ENCODE results near the gene SEPTIN10. TPM values are rescaled to one million over a fixed set of nuclear protein-coding genes. Genes with fewer than 3 reads are reported as not detected.
A peak's percentile ranks its signal among the peaks of the same experiment; 100 is the strongest.

The SEPTIN10 gene
- total RNA-seq, 1 donor from 2014 or later: 160 TPM

DNA sequence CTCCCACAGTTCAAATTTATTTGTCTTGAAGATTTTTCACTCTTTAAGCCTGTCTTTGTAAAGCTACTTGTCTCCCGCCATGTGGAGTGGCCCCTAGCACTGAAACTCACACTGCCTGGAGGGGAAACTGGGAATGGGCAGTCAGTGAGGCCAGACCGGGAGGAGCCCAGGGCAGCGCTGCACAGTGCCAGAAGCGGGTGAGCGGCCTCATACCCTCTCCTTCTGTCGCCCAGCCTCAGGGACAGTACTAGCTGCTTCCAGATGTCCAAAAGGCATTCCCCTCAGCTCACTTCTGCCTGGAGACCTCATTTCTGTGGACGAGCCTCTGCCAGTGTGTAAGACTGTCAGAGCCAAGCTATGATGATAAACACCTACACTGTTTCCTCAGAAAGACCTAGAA, 79.9 kb downstream of the SEPTIN10 start:
- DNase-seq (ENCODE audit: low spot score): no peak
- H2AFZ ChIP-seq (replicated peaks): no peak overlapping the region
- no peak overlapping the region for H3K27ac Mint-ChIP-seq

DNA sequence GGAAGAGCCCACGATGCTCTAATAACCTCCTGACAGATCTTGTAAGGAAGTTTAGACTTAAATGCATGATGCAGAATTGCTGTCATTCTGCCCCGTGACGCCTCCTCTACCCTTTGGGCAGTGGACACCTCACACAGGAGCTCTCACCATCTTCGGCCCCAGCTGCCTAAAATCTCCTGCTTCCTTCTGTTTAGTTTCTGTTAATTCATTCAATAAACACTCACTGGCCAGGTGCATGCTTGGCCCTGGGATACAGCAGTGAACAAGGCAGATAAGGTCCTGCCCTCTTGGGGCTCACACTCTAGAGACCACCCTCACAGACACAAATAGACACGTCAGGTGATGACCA, 81.1 kb downstream of the SEPTIN10 start:
- Histone ChIP-seq H3K9me3 (ENCODE audit: low read depth) (no peaks in the 10 kb centered on the region), H3K4me2 (no peak overlapping the region), H3K4me3 (no peak overlapping the region), H3F3A (ENCODE audit: low read depth) (no peaks in the 10 kb centered on the region), H3K79me2 (ENCODE audit: low read depth) (no peaks in the 10 kb centered on the region), H2AFZ (replicated peaks) (no peak overlapping the region), H3K27ac (no peak overlapping the region), H4K20me1 (ENCODE audit: low read depth) (no peaks in the 10 kb centered on the region), H3K27me3 (no peaks in the 10 kb centered on the region), H3K4me1 (no peaks in the 10 kb centered on the region), H3K36me3 (no peaks in the 10 kb centered on the region), H3K9ac (no peak overlapping the region)
- peaks cover 5% of the 10 kb centered on the region for H3K27me3 Mint-ChIP-seq (ENCODE audit: insufficient read depth, low read depth)
- H3K4me1 Mint-ChIP-seq: peaks cover 17% of the 10 kb centered on the region
- no peak overlapping the region for H3K4me3 Mint-ChIP-seq
- H3K9me3 Mint-ChIP-seq: peaks cover 15% of the 10 kb centered on the region
- no peak for DNase-seq (ENCODE audit: low spot score)
- TF ChIP-seq EZH2phosphoT487 (IDR thresholded peaks at IDR 0.05) (no peak), EZH2 (IDR thresholded peaks at IDR 0.05) (no peak)
- TF ChIP-seq, protein P1, sequence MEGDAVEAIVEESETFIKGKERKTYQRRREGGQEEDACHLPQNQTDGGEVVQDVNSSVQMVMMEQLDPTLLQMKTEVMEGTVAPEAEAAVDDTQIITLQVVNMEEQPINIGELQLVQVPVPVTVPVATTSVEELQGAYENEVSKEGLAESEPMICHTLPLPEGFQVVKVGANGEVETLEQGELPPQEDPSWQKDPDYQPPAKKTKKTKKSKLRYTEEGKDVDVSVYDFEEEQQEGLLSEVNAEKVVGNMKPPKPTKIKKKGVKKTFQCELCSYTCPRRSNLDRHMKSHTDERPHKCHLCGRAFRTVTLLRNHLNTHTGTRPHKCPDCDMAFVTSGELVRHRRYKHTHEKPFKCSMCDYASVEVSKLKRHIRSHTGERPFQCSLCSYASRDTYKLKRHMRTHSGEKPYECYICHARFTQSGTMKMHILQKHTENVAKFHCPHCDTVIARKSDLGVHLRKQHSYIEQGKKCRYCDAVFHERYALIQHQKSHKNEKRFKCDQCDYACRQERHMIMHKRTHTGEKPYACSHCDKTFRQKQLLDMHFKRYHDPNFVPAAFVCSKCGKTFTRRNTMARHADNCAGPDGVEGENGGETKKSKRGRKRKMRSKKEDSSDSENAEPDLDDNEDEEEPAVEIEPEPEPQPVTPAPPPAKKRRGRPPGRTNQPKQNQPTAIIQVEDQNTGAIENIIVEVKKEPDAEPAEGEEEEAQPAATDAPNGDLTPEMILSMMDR (IDR thresholded peaks at IDR 0.05): no peak
- H3K27ac Mint-ChIP-seq: no peak overlapping the region
- peaks cover under 1% of the 10 kb centered on the region for H3K36me3 Mint-ChIP-seq

More for the DNA sequence above, 79.9 kb downstream of the SEPTIN10 start:
- Histone ChIP-seq H3K4me2 (no peak overlapping the region), H4K20me1 (ENCODE audit: low read depth) (no peaks in the 10 kb centered on the region), H3K27me3 (no peaks in the 10 kb centered on the region), H3K36me3 (no peaks in the 10 kb centered on the region), H3K27ac (no peak overlapping the region), H3K9me3 (ENCODE audit: low read depth) (no peaks in the 10 kb centered on the region), H3K4me1 (no peaks in the 10 kb centered on the region), H3F3A (ENCODE audit: low read depth) (no peaks in the 10 kb centered on the region), H3K9ac (no peak overlapping the region), H3K4me3 (no peak overlapping the region), H3K79me2 (ENCODE audit: low read depth) (no peaks in the 10 kb centered on the region)
- TF ChIP-seq, protein P1 (IDR thresholded peaks at IDR 0.05): no peak
- no peak for TF ChIP-seq EZH2 (IDR thresholded peaks at IDR 0.05)
- no peak for TF ChIP-seq EZH2phosphoT487 (IDR thresholded peaks at IDR 0.05)
- no peaks in the 10 kb centered on the region for H3K36me3 Mint-ChIP-seq
- peaks cover 13% of the 10 kb centered on the region for H3K4me1 Mint-ChIP-seq
- H3K4me3 Mint-ChIP-seq: peak overlapping the region; percentile 27
- peaks cover 15% of the 10 kb centered on the region for H3K9me3 Mint-ChIP-seq
- H3K27me3 Mint-ChIP-seq (ENCODE audit: insufficient read depth, low read depth): peaks cover 5% of the 10 kb centered on the region

DNA sequence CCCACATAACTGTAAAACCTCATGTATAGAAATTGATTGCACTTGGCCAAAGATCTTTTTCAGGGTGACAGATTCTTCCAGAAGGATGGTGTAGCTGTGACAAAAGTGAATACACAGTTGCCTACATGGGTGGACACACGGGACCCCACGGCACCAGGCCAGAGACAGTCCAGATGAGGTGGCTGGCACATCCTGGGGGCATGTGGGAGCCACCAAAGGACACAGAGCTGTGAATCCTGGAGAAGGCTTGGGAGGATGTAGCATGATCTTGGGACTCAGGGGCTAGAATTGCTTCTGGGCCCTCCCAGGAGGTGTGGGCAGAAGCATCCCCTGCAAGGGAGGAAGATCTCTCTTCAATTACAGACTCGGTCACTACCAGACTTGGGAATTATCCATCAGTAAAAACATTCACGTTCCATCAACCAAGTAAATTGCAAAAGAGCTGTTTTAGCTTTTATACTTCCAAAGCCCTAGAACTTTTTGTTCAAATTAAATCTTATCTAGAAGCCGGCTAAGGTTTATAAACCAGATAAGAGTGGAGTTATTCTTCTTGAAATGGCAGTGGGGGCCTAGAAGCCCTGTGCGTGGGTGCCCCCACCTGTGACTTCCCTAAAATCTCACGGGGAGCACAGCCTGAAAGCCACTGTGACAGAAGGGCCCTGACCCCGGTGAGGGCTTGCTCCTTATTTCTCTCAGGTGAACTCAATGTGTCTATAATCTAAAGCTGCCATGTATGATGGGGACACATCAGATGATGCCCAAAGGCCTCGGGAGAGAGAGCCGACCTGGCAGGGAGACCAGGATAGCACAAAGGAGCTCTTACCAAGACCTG, 81.7 kb downstream of the SEPTIN10 start:
- TF ChIP-seq EZH2 (IDR thresholded peaks at IDR 0.05): no peak
- TF ChIP-seq, protein P1 (IDR thresholded peaks at IDR 0.05): no peak
- no peak for TF ChIP-seq EZH2phosphoT487 (IDR thresholded peaks at IDR 0.05)
- Histone ChIP-seq H4K20me1 (ENCODE audit: low read depth) (no peaks in the 10 kb centered on the region), H3K4me1 (no peaks in the 10 kb centered on the region), H3K9ac (no peak overlapping the region), H3K4me2 (no peak overlapping the region), H3K27ac (no peak overlapping the region), H3K36me3 (no peaks in the 10 kb centered on the region), H3K4me3 (no peak overlapping the region), H3K9me3 (ENCODE audit: low read depth) (no peaks in the 10 kb centered on the region), H3F3A (ENCODE audit: low read depth) (no peaks in the 10 kb centered on the region), H3K79me2 (ENCODE audit: low read depth) (no peaks in the 10 kb centered on the region), H2AFZ (replicated peaks) (no peak overlapping the region), H3K27me3 (no peaks in the 10 kb centered on the region)
- Mint-ChIP-seq H3K4me1 (peaks cover 18% of the 10 kb centered on the region), H3K4me3 (no peak overlapping the region), H3K27ac (no peak overlapping the region), H3K27me3 (ENCODE audit: insufficient read depth, low read depth) (peaks cover 5% of the 10 kb centered on the region), H3K9me3 (peaks cover 15% of the 10 kb centered on the region), H3K36me3 (peaks cover 1% of the 10 kb centered on the region)
- no peak for DNase-seq (ENCODE audit: low spot score)

Measured in neural progenitor cell (in vitro differentiated cells).